ENCODE data around the gene FOXN3.
"Not testable (repeated sequence)": the region's sequence is repeated elsewhere in the genome, so short reads cannot be mapped to it uniquely, and the experiment has no call there.

FOXN3 gene

GRCh38 chr14:89302396-89302950 is 114.6 kb downstream of the FOXN3 start:
- in situ Hi-C loops (cut with HindIII; ENCODE audit: low pct_unique_long_range_greater_than_20kb, low sequenced_read_pairs), result no loop called here
- TF ChIP-seq JUND (IDR thresholded peaks at IDR 0.05; ENCODE audit: low read depth), result no peak

GRCh38 chr14:89299587-89299986 is 117.4 kb downstream of the FOXN3 start:
- no peak for TF ChIP-seq JUND (IDR thresholded peaks at IDR 0.05; ENCODE audit: low read depth)
- in situ Hi-C loops (cut with HindIII; ENCODE audit: low pct_unique_long_range_greater_than_20kb, low sequenced_read_pairs), result no loop called here

More at GRCh38 chr14:89302396-89302950, 114.6 kb downstream of the FOXN3 start:
- no peak for DNase-seq (ENCODE audit: low read depth in 1 of 2, low spot score in 1 of 2)

DNA sequence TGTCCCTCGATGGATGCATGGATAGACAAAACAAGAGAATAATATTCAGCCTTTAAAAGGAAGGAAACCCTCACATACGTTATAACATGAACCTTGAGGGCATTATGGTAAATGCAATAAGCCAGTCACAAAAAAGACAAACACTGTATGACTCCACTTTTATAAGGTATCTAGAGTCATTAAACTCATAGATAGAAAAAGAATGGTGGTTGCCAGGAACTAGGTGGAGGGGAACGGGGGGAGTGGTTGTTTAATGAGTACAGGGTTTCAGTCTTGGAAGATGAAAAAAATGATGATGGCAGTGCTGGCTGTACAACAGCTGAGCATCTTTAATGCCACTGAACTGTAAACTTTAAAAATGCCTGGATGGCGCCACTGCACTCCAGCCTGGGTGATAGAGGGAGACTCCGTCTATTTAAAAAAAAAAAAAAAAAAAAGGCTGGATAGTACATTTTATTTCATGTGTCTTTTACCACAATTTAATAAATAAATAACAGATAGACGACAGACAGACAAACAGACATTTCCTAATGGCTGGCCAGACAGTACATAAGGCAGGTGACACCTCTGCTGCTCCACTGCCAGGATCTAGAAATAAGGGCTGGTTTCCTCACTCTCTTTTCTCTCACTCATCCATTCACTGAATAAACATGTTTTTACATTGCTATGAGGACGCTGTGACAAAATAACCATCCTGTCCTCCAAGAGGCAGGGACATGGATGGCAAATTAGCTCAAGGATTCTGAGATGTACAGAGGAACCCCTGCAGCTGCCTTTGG is 118.8 kb downstream of the FOXN3 start:
- in situ Hi-C loops (cut with HindIII; ENCODE audit: low pct_unique_long_range_greater_than_20kb, low sequenced_read_pairs), result no loop called here
- no peak for TF ChIP-seq JUND (IDR thresholded peaks at IDR 0.05; ENCODE audit: low read depth)
- DNase-seq (ENCODE audit: low read depth in 1 of 2, low spot score in 1 of 2), result no peak

More at GRCh38 chr14:89299587-89299986, 117.4 kb downstream of the FOXN3 start:
- no peak for DNase-seq (ENCODE audit: low read depth in 1 of 2, low spot score in 1 of 2)

DNA sequence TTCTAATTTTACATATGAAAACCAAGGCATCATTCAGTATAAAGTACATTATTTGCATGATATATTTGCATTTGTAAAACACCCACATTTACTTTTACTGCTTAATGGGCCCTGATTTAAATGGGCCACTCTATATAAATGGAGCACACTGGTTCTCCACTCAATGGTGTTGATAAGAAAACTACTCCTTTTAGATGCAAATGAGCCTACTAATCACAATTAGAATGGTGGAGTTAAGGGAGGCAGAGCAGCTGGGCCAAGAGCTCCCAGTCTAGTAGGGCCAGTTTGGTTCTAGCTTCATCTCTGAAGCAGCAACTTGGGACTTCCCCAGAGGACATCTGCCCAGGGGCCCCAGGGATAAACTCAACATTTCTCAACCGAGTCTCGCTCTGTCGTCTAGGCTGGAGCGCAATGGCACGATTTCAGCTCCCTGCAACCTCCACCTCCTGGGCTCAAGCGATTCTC is 120.7 kb downstream of the FOXN3 start:
- no peak for TF ChIP-seq JUND (IDR thresholded peaks at IDR 0.05; ENCODE audit: low read depth)
- in situ Hi-C loops (cut with HindIII; ENCODE audit: low pct_unique_long_range_greater_than_20kb, low sequenced_read_pairs), result no loop called here
- DNase-seq (ENCODE audit: low read depth in 1 of 2, low spot score in 1 of 2), result no peak

GRCh38 chr14:89294872-89295271 is 122.2 kb downstream of the FOXN3 start:
- DNase-seq (ENCODE audit: low read depth in 1 of 2, low spot score in 1 of 2), result no peak
- no peak for TF ChIP-seq JUND (IDR thresholded peaks at IDR 0.05; ENCODE audit: low read depth)
- in situ Hi-C loops (cut with HindIII; ENCODE audit: low pct_unique_long_range_greater_than_20kb, low sequenced_read_pairs), result no loop called here

DNA sequence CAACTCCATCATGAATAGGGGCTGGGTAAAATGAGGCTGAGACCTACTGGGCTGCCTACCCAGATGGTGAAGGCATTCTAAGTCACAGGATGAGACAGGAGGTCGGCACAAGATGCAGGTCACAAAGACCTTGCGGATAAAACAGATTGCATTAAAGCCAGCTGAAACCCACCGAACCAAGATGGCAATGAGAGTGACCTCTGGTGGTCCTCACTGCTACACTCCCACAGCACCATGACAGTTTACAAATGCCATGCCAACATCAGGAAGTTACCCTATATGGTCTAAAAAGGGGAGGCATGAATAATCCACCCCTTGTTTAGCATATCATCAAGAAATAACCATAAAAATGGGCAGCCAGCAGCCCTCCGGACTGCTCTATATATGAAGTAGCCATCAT is 122.6 kb downstream of the FOXN3 start:
- DNase-seq (ENCODE audit: low read depth in 1 of 2, low spot score in 1 of 2); in situ Hi-C loops (cut with HindIII; ENCODE audit: low pct_unique_long_range_greater_than_20kb, low sequenced_read_pairs): not testable (repeated sequence)

- no peak for TF ChIP-seq JUND (IDR thresholded peaks at IDR 0.05; ENCODE audit: low read depth)
- DNase-seq (ENCODE audit: low read depth in 1 of 2, low spot score in 1 of 2), result no peak
- in situ Hi-C loops (cut with HindIII; ENCODE audit: low pct_unique_long_range_greater_than_20kb, low sequenced_read_pairs), result no loop called here
Observed at GRCh38 chr14:89294060-89294459, 123.0 kb downstream of the FOXN3 start.

DNA sequence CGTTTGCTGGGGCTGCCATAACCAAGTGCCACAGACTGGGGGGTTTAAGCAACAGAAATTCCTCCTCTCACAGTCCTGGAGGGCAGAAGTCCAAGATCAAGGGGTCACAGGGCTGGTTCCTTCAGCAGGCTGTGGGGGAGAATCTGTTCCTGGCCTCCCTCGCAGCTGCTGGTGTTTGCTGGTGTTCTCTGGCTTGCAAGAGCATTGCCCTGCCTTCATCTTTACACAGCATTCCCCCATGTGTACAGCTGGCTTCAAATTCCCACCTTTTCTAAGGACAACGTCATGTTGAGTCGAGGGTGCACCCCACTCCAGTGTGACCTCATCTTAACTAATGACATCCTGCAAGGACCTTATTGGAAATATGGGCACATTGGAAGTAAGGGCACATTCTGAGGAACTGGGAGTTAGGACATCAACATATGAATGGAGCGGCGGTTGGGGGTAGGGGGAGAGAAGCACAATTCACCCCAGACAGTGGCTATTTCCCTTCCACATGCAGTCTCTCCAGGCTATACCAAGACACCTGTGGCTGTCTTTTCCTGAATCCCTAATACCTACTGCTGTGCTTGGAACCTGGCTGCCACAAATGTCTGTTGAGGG is 123.6 kb downstream of the FOXN3 start:
- DNase-seq (ENCODE audit: low read depth in 1 of 2, low spot score in 1 of 2), result no peak
- TF ChIP-seq JUND (IDR thresholded peaks at IDR 0.05; ENCODE audit: low read depth), result no peak
- in situ Hi-C loops (cut with HindIII; ENCODE audit: low pct_unique_long_range_greater_than_20kb, low sequenced_read_pairs), result no loop called here

DNA sequence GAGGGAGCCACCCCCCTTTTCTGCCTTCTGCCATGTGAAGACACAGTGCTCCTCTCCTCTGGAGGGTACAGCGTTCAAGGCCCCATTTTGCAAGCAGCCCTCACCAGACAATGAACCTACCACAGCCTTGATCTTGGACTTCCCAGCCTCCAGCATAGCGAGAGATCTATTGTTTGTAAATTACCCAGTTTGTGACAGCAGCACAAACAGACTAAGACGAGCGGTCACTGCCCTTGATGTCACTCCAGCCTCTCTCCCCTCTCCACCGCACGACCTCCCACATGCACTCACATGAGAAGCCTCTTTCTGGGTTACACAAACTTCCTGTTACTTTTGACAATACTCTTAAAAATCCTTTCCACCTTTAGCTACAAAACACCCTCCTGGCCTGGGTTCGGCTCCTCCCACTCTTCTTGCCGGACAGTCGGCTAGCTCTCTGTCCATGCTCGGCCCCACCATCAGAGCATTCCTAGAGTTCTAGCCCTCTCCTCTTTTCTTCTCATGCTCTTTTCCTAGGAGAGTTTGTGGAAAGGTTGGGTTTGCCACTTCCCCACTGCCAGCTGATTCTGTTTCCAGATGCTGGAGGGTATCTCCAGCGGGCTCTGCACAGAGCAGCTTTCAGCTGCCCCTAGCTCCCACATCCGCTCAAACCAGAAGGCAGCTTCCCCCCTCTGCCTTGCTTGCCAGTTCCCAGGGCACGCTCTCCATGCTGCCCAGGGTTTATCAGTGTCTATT is 124.3 kb downstream of the FOXN3 start:
- TF ChIP-seq JUND (IDR thresholded peaks at IDR 0.05; ENCODE audit: low read depth), result no peak
- no peak for DNase-seq (ENCODE audit: low read depth in 1 of 2, low spot score in 1 of 2)
- in situ Hi-C loops (cut with HindIII; ENCODE audit: low pct_unique_long_range_greater_than_20kb, low sequenced_read_pairs), result no loop called here

DNA sequence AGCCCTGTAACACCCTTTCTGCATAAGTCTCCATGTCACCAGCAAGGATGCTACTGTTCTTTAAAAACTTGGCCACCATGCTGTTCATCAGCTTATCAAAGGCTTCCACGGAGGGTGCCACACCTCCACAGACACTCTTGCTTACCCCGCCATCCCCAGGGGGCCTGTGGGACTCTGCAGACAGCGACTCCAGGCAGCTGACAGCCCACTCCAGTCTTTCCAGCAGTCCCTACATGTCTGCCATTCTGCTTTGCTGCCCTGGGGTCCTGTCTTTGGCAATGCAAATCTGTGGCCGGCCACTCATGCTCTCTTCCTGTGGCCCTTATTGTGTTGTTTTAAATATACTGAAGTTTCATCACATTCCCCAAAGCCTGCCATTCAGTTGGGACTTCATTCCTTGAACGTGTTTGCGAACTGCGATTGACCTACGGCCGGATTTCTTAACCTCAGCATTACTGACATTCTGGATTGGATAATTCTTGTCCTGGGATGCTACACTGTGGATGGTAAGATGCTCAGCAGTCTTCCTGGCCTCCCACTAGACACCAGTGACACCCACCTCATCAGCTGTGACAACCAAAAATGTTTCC is 125.6 kb downstream of the FOXN3 start:
- DNase-seq (ENCODE audit: low read depth in 1 of 2, low spot score in 1 of 2), result no peak
- in situ Hi-C loops (cut with HindIII; ENCODE audit: low pct_unique_long_range_greater_than_20kb, low sequenced_read_pairs), result no loop called here
- TF ChIP-seq JUND (IDR thresholded peaks at IDR 0.05; ENCODE audit: low read depth), result no peak

DNA sequence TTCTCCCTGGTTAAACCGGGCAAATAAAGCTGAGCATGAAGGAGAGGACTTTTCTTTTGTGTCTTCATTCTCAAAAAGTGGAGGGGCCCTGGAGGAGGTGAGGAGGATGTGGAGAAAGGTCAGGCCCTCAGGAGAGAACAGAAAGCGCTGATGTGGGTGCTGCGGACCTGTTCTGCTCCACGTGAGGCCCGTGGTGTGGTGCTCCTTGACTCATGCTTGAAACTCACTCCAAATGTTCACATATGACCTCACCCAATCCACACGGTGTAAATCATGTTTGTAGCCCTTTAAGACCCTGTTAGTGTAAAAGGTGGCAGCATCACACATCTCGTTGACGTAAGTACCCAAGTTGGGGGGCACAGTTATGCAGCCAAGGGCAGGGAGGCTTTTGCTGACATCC is 126.2 kb downstream of the FOXN3 start:
- TF ChIP-seq JUND (IDR thresholded peaks at IDR 0.05; ENCODE audit: low read depth), result no peak
- in situ Hi-C loops (cut with HindIII; ENCODE audit: low pct_unique_long_range_greater_than_20kb, low sequenced_read_pairs), result no loop called here
- DNase-seq (ENCODE audit: low read depth in 1 of 2, low spot score in 1 of 2), result no peak

- DNase-seq (ENCODE audit: low read depth in 1 of 2, low spot score in 1 of 2), result no peak
- in situ Hi-C loops (cut with HindIII; ENCODE audit: low pct_unique_long_range_greater_than_20kb, low sequenced_read_pairs), result no loop called here
- no peak for TF ChIP-seq JUND (IDR thresholded peaks at IDR 0.05; ENCODE audit: low read depth)
Observed at GRCh38 chr14:89289477-89289876, 127.6 kb downstream of the FOXN3 start.

Data from T47D (cell line).